Natural killer cell (primary cell): ENCODE data around the gene C2orf78. TPM values are rescaled to one million over a fixed set of nuclear protein-coding genes. Genes with fewer than 3 reads are reported as not detected.
"Not testable (repeated sequence)": the region's sequence is repeated elsewhere in the genome, so short reads cannot be mapped to it uniquely, and the experiment has no call there.

Experiments
- ATAC-seq, 3 donors: fragments of 150-1000 bp in 2 of 3; fragments of 200-7000 bp in 1 of 3; cut with Tn5 transposase; 1 replicate in 1 of 3; 2 replicates in 2 of 3; pipeline ENCODE4 v1.10.0; 2021; ENCODE audit warnings: mild to moderate bottlenecking in 2 of 3, moderate library complexity in 2 of 3
- DNase-seq, 2 donors: peaks; one replicate each; pipeline versions ENCODE4 v3.0.0 to v3.0.0-alpha.2; 2013 to 2021; ENCODE audit warnings: mixed read lengths in 1 of 2
- H3K27ac ChIP-seq: one replicate; pipeline ENCODE4 v1.5.1; 2013; ENCODE audit warnings: mild to moderate bottlenecking, low read length
- H3K27me3 ChIP-seq: one replicate; pipeline ENCODE4 v1.6.1; 2013; ENCODE audit warnings: low read length; ENCODE audit not compliant: control insufficient read depth, insufficient read depth
- H3K36me3 ChIP-seq: one replicate; pipeline ENCODE4 v1.6.1; 2013; ENCODE audit warnings: low read length; ENCODE audit not compliant: control insufficient read depth, insufficient read depth
- H3K4me1 ChIP-seq: one replicate; pipeline ENCODE4 v1.6.1; 2013; ENCODE audit warnings: low read length; ENCODE audit not compliant: control insufficient read depth, insufficient read depth
- H3K4me3 ChIP-seq: one replicate; pipeline ENCODE4 v1.5.1; 2013; ENCODE audit warnings: low read length
- H3K9me3 ChIP-seq: one replicate; pipeline ENCODE4 v1.6.1; 2013; ENCODE audit warnings: low read length; ENCODE audit not compliant: control insufficient read depth, insufficient read depth
- H3K27ac Mint-ChIP-seq, 2 donors: one replicate each; pipeline ENCODE4 v1.8.0; 2022; ENCODE audit warnings: mild to moderate bottlenecking in 2 of 2, mixed read lengths in 2 of 2, moderate library complexity in 1 of 2
- H3K27me3 Mint-ChIP-seq, 2 donors: one replicate each; pipeline ENCODE4 v1.8.0; 2022; ENCODE audit warnings: low read depth in 2 of 2, mixed read lengths in 2 of 2
- H3K36me3 Mint-ChIP-seq: one replicate; pipeline ENCODE4 v1.8.0; 2022; ENCODE audit warnings: mixed read lengths
- H3K4me1 Mint-ChIP-seq, 2 donors: one replicate each; pipeline ENCODE4 v1.8.0; 2022; ENCODE audit warnings: mixed read lengths in 2 of 2
- H3K4me3 Mint-ChIP-seq: one replicate; pipeline ENCODE4 v1.8.0; 2022; ENCODE audit warnings: mild to moderate bottlenecking, moderate library complexity, mixed read lengths
- H3K9me3 Mint-ChIP-seq, 2 donors: one replicate each; pipeline ENCODE4 v1.8.0; 2022; ENCODE audit warnings: mixed read lengths in 2 of 2
- WGBS: methylation state at CpG from one replicate; pipeline ENCODE4 v1.1.7; 2013; ENCODE audit warnings: missing lambda C conversion rate; ENCODE audit not compliant: insufficient coverage; 5-methylcytosine and 5-hydroxymethylcytosine counted together
- intact Hi-C: fragments of 100-400 bp; cut with micrococcal nuclease; formaldehyde crosslinking; loops from one replicate; pipeline ENCODE4 v1.14.2; 2022
- total RNA-seq, 4 donors: library from RNA; stranded (reverse); fragments of 120-200 nt in 1 of 4; gene quantifications; one replicate each; pipeline versions ENCODE4 v1.2.3 to v1.2.4, GENCODE V29; 2013 to 2022
- TF ChIP-seq, protein P1 (sequence below): fragments of 200-600 bp; IDR thresholded peaks from one replicate; pipeline ENCODE4 v1.8.0; 2022; ENCODE audit warnings: antibody characterized with exemption

The C2orf78 gene, protein sequence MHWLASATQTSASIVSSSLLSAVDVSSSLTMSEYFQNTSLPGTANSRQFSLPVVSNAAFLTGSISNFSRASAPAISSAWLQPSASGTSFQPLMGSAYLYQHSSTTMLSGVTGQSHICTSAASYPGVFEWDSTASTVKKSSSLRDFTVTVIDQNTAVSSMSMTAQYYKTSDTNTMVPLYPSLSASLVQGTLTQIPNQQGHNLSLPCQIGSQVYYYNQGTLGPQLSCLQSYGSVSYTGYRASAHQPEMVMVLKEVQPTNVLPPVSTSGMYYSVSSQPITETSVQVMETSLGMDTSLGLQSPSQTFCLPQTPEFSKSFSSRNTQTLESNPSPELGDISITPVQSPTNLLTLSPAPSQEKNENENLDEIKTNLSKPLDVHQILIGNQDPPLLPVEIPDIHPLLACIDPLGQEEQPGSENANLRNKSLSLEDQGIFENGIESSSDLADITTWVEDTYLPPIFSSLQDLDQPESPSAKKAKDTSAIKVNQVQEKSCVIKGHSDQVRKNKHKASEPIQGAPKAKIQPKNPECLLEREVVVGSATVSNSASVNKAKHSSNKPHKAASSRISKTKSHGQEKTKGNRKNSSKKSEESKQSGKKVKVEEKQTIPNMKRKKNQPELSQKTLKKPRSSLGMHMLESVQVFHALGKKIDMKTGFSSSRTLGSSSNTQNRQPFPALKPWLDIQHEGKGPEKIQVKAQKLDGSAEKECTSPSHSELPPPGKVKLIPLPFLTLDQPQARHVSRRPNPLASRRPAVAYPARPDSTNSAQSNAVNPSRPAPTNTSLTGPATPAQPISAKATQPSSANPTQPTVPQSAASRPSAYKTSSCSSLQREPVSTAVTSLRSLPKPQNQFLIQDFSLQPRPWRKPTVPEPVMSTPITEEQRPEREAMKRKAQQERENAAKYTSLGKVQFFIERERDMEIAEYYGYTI
- total RNA-seq = not detected
- not detected for total RNA-seq (2013)

DNA sequence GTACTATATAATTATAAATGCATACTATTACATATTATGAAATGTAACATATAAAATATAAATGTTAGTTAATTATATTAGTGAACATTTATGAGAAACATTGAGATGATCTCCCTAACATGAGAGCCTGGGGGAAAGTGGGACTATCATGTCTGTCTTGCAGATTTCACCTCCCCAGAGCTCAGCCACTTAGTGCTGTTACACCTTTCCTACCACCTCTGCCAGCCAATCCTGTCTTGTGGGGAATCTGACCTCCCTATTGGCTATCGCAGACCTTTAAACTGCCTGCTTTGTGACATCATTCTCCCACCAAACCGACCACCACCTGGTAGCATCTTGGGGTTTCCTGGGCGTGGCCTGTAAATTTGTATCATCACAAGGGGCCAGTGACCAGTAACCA lies at the start of gene C2orf78:
Gene C2orf78, plus strand, starts transcription at position 301 of the 400 bp plus-strand sequence. CDS start 127 bp downstream, outside the sequence.
- H3K4me3 Mint-ChIP-seq, H3K27me3 Mint-ChIP-seq, H3K27me3 ChIP-seq, H3K27ac ChIP-seq, H3K27ac Mint-ChIP-seq, H3K4me1 ChIP-seq, H3K9me3 ChIP-seq, intact Hi-C loops, H3K4me3 ChIP-seq, H3K36me3 ChIP-seq, ATAC-seq, DNase-seq, H3K9me3 Mint-ChIP-seq, H3K36me3 Mint-ChIP-seq: not testable (repeated sequence)
- H3K4me1 Mint-ChIP-seq = peaks cover 12 to 14% of the 10 kb centered on the region in 2 donors
- no CpG with 5 or more reads among the region's 3 CpGs for WGBS

DNA sequence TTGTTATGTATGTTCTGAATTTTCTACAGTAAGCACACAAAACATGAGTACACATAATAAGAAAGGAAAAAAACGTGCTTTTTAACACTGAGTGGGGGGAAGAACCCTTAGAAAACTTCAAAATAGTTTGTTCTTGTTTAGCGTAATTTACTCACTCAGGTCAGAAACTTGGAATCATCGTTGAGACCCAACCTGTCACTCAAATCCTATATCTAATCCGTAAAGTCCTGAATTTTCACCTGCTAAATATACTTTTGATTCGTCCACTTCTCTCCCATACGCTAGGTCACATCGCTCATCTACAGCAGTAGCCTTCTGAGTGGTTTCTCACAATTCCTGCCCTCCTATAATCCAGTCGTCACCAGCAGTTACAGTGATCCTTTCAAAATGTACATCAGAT lies 47.6 kb upstream of the C2orf78 start:
- Mint-ChIP-seq H3K36me3 (no peaks in the 10 kb centered on the region), H3K27me3 (no peaks in the 10 kb centered on the region), H3K4me1 (peaks cover 18 to 20% of the 10 kb centered on the region in 2 donors), H3K9me3 (no peaks in the 10 kb centered on the region), H3K4me3 (peak overlapping the region; percentile 96), H3K27ac (peak overlapping the region; percentile 85 to 90)
- Histone ChIP-seq H3K4me1 (peaks cover 13% of the 10 kb centered on the region), H3K36me3 (peaks cover 19% of the 10 kb centered on the region), H3K27ac (peak overlapping the region; percentile 40), H3K27me3 (no peaks in the 10 kb centered on the region), H3K4me3 (peak overlapping the region; percentile 62), H3K9me3 (no peaks in the 10 kb centered on the region)
- intact Hi-C loops = loop anchor here (5.0 kb wide), 1 partner anchor 721 kb away; the partner anchor contains the start of genes INO80B and WBP1
- ATAC-seq (no peak), DNase-seq (no peak)
- TF ChIP-seq, protein P1, sequence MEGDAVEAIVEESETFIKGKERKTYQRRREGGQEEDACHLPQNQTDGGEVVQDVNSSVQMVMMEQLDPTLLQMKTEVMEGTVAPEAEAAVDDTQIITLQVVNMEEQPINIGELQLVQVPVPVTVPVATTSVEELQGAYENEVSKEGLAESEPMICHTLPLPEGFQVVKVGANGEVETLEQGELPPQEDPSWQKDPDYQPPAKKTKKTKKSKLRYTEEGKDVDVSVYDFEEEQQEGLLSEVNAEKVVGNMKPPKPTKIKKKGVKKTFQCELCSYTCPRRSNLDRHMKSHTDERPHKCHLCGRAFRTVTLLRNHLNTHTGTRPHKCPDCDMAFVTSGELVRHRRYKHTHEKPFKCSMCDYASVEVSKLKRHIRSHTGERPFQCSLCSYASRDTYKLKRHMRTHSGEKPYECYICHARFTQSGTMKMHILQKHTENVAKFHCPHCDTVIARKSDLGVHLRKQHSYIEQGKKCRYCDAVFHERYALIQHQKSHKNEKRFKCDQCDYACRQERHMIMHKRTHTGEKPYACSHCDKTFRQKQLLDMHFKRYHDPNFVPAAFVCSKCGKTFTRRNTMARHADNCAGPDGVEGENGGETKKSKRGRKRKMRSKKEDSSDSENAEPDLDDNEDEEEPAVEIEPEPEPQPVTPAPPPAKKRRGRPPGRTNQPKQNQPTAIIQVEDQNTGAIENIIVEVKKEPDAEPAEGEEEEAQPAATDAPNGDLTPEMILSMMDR = no peak
- WGBS = 9% methylated on average over 7 of the region's 8 CpGs

DNA sequence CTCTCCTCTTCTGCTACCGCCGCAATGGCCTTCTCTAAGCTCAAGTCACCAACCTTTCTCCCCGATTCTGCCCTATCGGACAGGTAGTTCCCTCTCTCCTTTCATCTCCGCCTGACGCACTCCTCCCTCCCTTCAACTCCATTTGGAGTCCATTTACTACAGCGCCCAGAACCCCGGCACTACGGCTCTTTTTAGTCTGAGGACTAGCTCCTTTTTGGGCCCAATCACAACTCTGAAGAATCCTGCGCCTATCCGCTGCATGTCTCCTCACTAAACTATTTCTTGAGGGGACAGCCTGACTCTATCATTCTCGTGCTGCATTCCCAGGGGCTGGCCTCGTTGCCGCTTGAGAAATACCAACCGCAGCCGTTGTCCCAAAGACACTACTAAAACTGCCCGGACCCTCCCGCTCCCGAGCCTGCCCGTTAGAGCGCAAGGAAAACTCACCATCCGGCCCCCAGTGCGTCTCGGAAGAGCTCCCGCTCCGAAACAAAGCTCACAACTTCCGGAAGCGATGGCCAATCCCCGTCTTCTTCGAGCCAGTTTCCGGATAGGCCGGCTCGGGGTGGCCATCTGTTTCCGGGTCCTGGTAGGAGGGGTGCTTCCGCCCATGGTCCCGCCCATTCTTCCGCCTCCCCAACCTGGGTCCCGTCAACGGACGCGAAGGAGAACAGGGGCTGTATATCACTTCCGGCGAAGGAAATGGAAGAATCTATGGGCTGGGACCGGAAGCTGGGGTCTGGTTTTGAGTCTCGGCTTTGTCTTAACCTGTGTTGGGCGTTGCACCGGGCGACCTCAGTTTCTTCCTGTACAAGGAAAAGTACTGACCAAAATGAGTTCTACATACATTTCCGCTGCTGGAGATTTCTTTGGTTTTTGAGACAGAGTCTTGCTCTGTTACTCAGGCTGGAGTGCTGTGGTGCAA lies 46.9 kb upstream of the C2orf78 start, which contains the start of gene TPRKB:
Gene TPRKB, minus strand, starts transcription at position 491 of the 925 bp plus-strand sequence. CDS start 2,776 bp downstream, outside the sequence.
- Histone ChIP-seq H3K36me3 (peaks cover 11% of the 10 kb centered on the region), H3K9me3 (no peaks in the 10 kb centered on the region), H3K27me3 (no peaks in the 10 kb centered on the region), H3K4me1 (peaks cover 13% of the 10 kb centered on the region), H3K4me3 (peak within 1 kb of the TSS; percentile 62), H3K27ac (peak within 1 kb of the TSS; percentile 68)
- peaks cover 18 to 20% of the 10 kb centered on the region in 2 donors for H3K4me1 Mint-ChIP-seq
- intact Hi-C loops = loop anchor here (5.0 kb wide), 1 partner anchor 720 kb away; the partner anchor contains the start of genes INO80B and WBP1
- H3K4me3 Mint-ChIP-seq = peak within 1 kb of the TSS; percentile 96
- H3K27ac Mint-ChIP-seq = peak within 1 kb of the TSS; percentile 85 to 90
- H3K36me3 Mint-ChIP-seq = no peaks in the 10 kb centered on the region
- peak; percentile 98 to 99 (median 99) for ATAC-seq
- peak; percentile 87 to 97 for DNase-seq
- TF ChIP-seq, protein P1 = no peak
- H3K27me3 Mint-ChIP-seq = no peaks in the 10 kb centered on the region
- WGBS = under 1% methylated on average over 49 of the region's 49 CpGs
- H3K9me3 Mint-ChIP-seq = no peaks in the 10 kb centered on the region
